PC-3 (cell line): ENCODE results near the gene SEC16A.

Source experiments
- EZH2 ChIP-seq: fragments of 300-600 bp; sonication (generic); IDR thresholded peaks from one replicate; pipeline ENCODE4 v1.6.1; 2017; ENCODE audit warnings: antibody characterized with exemption, mild to moderate bottlenecking, low read length; ENCODE audit not compliant: unreplicated experiment
- EZH2phosphoT487 ChIP-seq: fragments of 300-600 bp; sonication (generic); IDR thresholded peaks from 2 replicates; pipeline ENCODE4 v1.6.1; 2018; ENCODE audit warnings: mild to moderate bottlenecking, antibody characterized with exemption, low read length, borderline replicate concordance
- TF ChIP-seq, protein P1 (sequence below): fragments of 300-600 bp; sonication (generic); conservative IDR thresholded peaks from 2 replicates; pipeline ENCODE4 v1.5.1; 2017; ENCODE audit warnings: antibody characterized with exemption, low read depth, mild to moderate bottlenecking, low read length

GRCh38 chr9:136520053-136520540 is 37.3 kb upstream of the SEC16A start:
- no peak for TF ChIP-seq EZH2
- TF ChIP-seq, protein P1, sequence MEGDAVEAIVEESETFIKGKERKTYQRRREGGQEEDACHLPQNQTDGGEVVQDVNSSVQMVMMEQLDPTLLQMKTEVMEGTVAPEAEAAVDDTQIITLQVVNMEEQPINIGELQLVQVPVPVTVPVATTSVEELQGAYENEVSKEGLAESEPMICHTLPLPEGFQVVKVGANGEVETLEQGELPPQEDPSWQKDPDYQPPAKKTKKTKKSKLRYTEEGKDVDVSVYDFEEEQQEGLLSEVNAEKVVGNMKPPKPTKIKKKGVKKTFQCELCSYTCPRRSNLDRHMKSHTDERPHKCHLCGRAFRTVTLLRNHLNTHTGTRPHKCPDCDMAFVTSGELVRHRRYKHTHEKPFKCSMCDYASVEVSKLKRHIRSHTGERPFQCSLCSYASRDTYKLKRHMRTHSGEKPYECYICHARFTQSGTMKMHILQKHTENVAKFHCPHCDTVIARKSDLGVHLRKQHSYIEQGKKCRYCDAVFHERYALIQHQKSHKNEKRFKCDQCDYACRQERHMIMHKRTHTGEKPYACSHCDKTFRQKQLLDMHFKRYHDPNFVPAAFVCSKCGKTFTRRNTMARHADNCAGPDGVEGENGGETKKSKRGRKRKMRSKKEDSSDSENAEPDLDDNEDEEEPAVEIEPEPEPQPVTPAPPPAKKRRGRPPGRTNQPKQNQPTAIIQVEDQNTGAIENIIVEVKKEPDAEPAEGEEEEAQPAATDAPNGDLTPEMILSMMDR, result no peak
- TF ChIP-seq EZH2phosphoT487, result no peak
